Renal pelvis (tissue), 4 donors: ENCODE results near the gene COL18A1. TPM values are rescaled to one million over a fixed set of nuclear protein-coding genes. Genes with fewer than 3 reads are reported as not detected.
"Not testable (repeated sequence)": the region's sequence is repeated elsewhere in the genome, so short reads cannot be mapped to it uniquely, and the experiment has no call there.

Source experiments
- DNase-seq: peaks from one replicate; pipeline ENCODE4 v3.0.0-alpha.2; 2013
- polyA plus RNA-seq, 3 donors: library from polyadenylated mRNA; unstranded; fragments of 120-200 nt; gene quantifications; one replicate each; pipeline ENCODE4 v1.2.1, GENCODE V29; 2013; ENCODE audit not compliant: insufficient read length in 3 of 3

The COL18A1 gene
- polyA plus RNA-seq, 3 donors, result 174 to 228 (median 196) TPM

- no peak for DNase-seq
These were observed 85.2 kb downstream of the COL18A1 start for GRCh38 chr21:45490049-45490731.

GRCh38 chr21:45491056-45491455 is 86.1 kb downstream of the COL18A1 start:
- no peak for DNase-seq

- no peak for DNase-seq
These were observed 86.7 kb downstream of the COL18A1 start for GRCh38 chr21:45491623-45492022.

GRCh38 chr21:45492765-45493164 is 87.8 kb downstream of the COL18A1 start:
- no peak for DNase-seq

GRCh38 chr21:45493401-45494001 is 88.5 kb downstream of the COL18A1 start:
- DNase-seq, result no peak

GRCh38 chr21:45494135-45494850 is 89.3 kb downstream of the COL18A1 start:
- no peak for DNase-seq

GRCh38 chr21:45494851-45495680 is 90.1 kb downstream of the COL18A1 start:
- no peak for DNase-seq

GRCh38 chr21:45496151-45496967 is 91.4 kb downstream of the COL18A1 start:
- DNase-seq, result no peak

- DNase-seq, result no peak
These were observed 92.2 kb downstream of the COL18A1 start for GRCh38 chr21:45496968-45497845.

GRCh38 chr21:45497846-45498645 is 93.1 kb downstream of the COL18A1 start:
- no peak for DNase-seq

GRCh38 chr21:45498646-45499000 is 93.7 kb downstream of the COL18A1 start:
- DNase-seq, result no peak

GRCh38 chr21:45499201-45499750 is 94.3 kb downstream of the COL18A1 start:
- DNase-seq, result no peak

- no peak for DNase-seq
These were observed 95.1 kb downstream of the COL18A1 start for GRCh38 chr21:45499970-45500577.

- DNase-seq, result not testable (repeated sequence)
These were observed 96.4 kb downstream of the COL18A1 start for GRCh38 chr21:45501081-45502005.

- DNase-seq, result no peak
These were observed 97.0 kb downstream of the COL18A1 start for GRCh38 chr21:45502006-45502345.

- DNase-seq, result no peak
These were observed 97.6 kb downstream of the COL18A1 start for GRCh38 chr21:45502600-45502999.

GRCh38 chr21:45503226-45503625 is 98.3 kb downstream of the COL18A1 start:
- not testable (repeated sequence) for DNase-seq
